GM10248 (cell line): Measurements from ENCODE around the gene KIAA1549.

ENCODE experiments used
- CTCF ChIA-PET: fragments of 300-600 bp; sonication (Branson Sonifier 250); formaldehyde crosslinking; extraction: SDS; loops from one replicate; lab custom pipeline; 2021; ENCODE audit warnings: antibody characterized with exemption; lab: Yijun Ruan, JAX
- POLR2A ChIA-PET: fragments of 350-650 bp; sonication (Branson Sonifier 250); formaldehyde crosslinking; extraction: SDS; loops from one replicate; lab custom pipeline; 2020; ENCODE audit warnings: antibody characterized with exemption; lab: Yijun Ruan, JAX
- DNase-seq: peaks from one replicate; pipeline ENCODE4 v3.0.0; 2012; ENCODE audit errors: extremely low spot score
- CTCF ChIP-seq: IDR thresholded peaks from 2 replicates; pipeline ENCODE4 v1.5.1; 2012; ENCODE audit warnings: mild to moderate bottlenecking, low read depth; ENCODE audit errors: extremely low read depth, missing control alignments, control extremely low read depth

Gene KIAA1549

GRCh38 chr7:138957217-138957616 is 24.0 kb downstream of the KIAA1549 start:
- no peak for TF ChIP-seq CTCF
- CTCF ChIA-PET, result no interaction called here
- DNase-seq, result no peak
- POLR2A ChIA-PET, result no interaction called here

DNA sequence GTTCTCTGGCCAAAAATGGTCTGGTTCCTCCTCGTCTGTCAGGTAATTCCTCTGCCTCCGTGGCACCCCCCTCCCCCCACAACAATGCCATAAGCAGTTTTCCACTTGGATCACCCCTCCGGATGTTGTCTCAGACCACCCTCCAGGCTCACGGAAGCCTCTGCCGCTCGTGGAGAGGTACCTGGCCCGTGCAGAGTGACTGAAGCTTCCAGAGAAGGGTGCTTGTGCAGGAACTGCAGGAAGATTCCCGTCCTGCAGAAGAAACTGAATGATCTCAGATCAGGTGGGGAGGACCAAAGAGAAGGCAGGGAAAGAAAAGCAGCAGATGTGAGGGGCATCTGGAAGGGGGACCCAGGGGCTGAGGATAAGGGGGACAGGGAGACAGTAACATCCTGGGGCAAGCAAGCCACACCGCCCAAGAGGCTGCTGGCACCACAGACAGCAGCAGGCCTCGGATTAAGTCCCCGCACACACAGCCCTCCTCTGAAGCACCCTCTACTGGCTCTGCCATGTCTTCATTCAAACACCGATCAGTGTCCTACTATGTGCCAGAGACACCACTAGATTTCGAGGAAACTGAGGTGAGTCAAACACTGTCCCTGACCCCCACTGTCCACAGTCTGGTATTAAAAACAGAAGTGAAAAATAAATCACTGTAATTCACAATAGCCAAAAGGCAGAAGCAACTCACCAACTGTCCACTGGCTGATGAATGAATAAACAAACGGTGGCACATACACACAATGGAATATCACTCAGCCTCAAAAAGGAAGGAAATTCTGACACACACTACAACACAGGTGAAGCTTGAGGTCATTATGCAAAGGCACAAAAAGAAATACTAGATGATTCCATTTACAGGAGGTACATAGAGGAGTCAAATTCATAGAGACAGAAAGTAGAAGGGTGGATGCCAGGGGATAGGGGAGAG is 26.4 kb downstream of the KIAA1549 start:
- ChIA-PET CTCF (no interaction called here), POLR2A (no interaction called here)
- TF ChIP-seq CTCF, result no peak
- no peak for DNase-seq

- POLR2A ChIA-PET, result no interaction called here
- no peak for TF ChIP-seq CTCF
- CTCF ChIA-PET, result no interaction called here
- no peak for DNase-seq
Observed at GRCh38 chr7:138952791-138953190, 28.4 kb downstream of the KIAA1549 start.

DNA sequence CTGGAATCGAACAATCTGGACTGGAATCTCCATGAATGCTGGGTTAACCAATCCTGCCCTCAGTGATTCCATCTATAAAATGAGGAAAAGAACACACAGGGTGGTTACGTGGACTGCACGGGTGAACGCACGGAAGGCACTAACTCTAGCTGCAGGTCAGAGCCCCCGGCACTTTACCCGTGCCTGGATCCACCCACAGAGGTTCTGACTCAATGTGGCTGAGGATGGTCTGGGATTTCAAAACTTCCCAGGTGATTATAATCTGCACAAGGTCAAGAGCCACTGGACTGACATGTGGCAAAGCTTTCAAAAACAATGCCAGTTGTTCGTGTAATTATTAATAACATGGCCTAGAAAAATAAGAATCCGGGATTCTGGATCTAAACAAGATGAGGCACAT is 29.2 kb downstream of the KIAA1549 start:
- ChIA-PET POLR2A (no interaction called here), CTCF (no interaction called here)
- no peak for DNase-seq
- no peak for TF ChIP-seq CTCF

GRCh38 chr7:138949421-138950088 is 31.6 kb downstream of the KIAA1549 start:
- ChIA-PET POLR2A (no interaction called here), CTCF (no interaction called here)
- no peak for TF ChIP-seq CTCF
- no peak for DNase-seq

DNA sequence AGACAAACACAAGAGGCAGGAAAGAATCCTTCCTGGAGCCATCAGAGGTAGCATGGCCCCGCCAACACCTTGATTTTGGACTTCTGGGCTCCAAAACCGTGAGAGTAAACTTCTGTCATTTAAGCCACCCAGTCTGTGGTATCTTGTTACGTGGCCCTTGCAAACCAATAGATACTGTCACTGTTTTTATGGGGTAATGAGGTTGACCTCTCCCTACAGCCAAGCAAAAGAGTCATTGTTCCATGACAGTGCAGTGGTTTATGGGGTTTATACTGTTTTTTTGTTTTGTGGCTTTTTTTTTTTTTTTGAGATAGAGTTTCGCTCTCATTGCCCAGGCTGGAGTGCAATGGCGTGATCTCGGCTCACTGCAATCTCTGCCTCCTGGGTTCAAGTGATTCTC is 32.8 kb downstream of the KIAA1549 start:
- POLR2A ChIA-PET, result no interaction called here
- CTCF ChIA-PET, result no interaction called here
- TF ChIP-seq CTCF, result no peak
- no peak for DNase-seq
